Spleen (tissue), 11 donors: ENCODE measurements around the gene FREM3. TPM values are rescaled to one million over a fixed set of nuclear protein-coding genes. Genes with fewer than 3 reads are reported as not detected.

ENCODE experiments used
- DNase-seq: peaks from one replicate; pipeline ENCODE4 v3.0.0-alpha.2; 2020
- H3K27ac ChIP-seq, 8 donors: fragments of 200-600 bp; sonication (generic) in 7 of 8; 1 replicate in 4 of 8; 2 replicates in 4 of 8; pipeline versions ENCODE4 v1.5.0 to v1.8.0; 2016 to 2021; ENCODE audit warnings: inconsistent platforms in 4 of 8, mild to moderate bottlenecking in 4 of 8, moderate library complexity in 1 of 8
- H3K27me3 ChIP-seq, 7 donors: fragments of 200-600 bp; sonication (generic) in 6 of 7; replicated peaks in 1 of 7; 1 replicate in 4 of 7; 2 replicates in 3 of 7; pipeline versions ENCODE4 v1.5.0 to v1.8.0; 2016 to 2021; ENCODE audit warnings: inconsistent platforms in 3 of 7, mild to moderate bottlenecking in 1 of 7
- H3K36me3 ChIP-seq, 6 donors: fragments of 200-600 bp; sonication (generic) in 5 of 6; 1 replicate in 4 of 6; 2 replicates in 2 of 6; pipeline versions ENCODE4 v1.5.0 to v1.8.0; 2016 to 2021; ENCODE audit warnings: inconsistent platforms in 2 of 6
- H3K4me1 ChIP-seq, 6 donors: fragments of 200-600 bp; sonication (generic) in 5 of 6; 1 replicate in 3 of 6; 2 replicates in 3 of 6; pipeline versions ENCODE4 v1.5.0 to v1.8.0; 2016 to 2021; ENCODE audit warnings: inconsistent platforms in 3 of 6
- H3K4me3 ChIP-seq, 8 donors: fragments of 200-600 bp; sonication (generic) in 7 of 8; 1 replicate in 4 of 8; 2 replicates in 4 of 8; pipeline versions ENCODE4 v1.5.0 to v1.8.0; 2016 to 2021; ENCODE audit warnings: inconsistent platforms in 4 of 8, mild to moderate bottlenecking in 4 of 8, moderate library complexity in 2 of 8
- H3K9me3 ChIP-seq, 8 donors: fragments of 200-600 bp; sonication (generic) in 7 of 8; 1 replicate in 4 of 8; 2 replicates in 4 of 8; pipeline versions ENCODE4 v1.5.0 to v1.8.0; 2016 to 2021; ENCODE audit warnings: inconsistent platforms in 4 of 8
- POLR2A ChIP-seq, 3 donors: fragments of 450-650 bp; IDR thresholded peaks; one replicate each; pipeline ENCODE4 v1.5.1; 2017; ENCODE audit warnings: antibody characterized with exemption in 3 of 3, mild to moderate bottlenecking in 1 of 3
- POLR2AphosphoS5 ChIP-seq, 3 donors: sonication (generic); formaldehyde crosslinking; IDR thresholded peaks; one replicate each; pipeline ENCODE4 v1.5.1; 2017; ENCODE audit warnings: antibody characterized with exemption in 3 of 3
- WGBS, 5 donors: extraction: QIAGEN DNeasy Blood & Tissue Kit in 3 of 5; methylation state at CpG; one replicate each; pipeline versions ENCODE4 v1.1.5 to v1.1.7; 2013 to 2018; 5-methylcytosine and 5-hydroxymethylcytosine counted together
- intact Hi-C: fragments of 100-400 bp; cut with DNase I; formaldehyde crosslinking; loops from one replicate; pipeline ENCODE4 v1.15.0; 2023; ENCODE audit warnings: low total_unique reads
- polyA plus RNA-seq, 3 donors: library from polyadenylated mRNA; stranded (reverse); fragments of 200-250 nt; gene quantifications; one replicate each; pipeline ENCODE4 v1.2.1, GENCODE V29; 2013
- total RNA-seq, 7 donors: library from RNA; depleted of rRNA in 3 of 7; stranded (reverse); fragments of >200 nt in 3 of 7; fragmentation: NEBNext Ultra II Directional in 4 of 7; extraction: Animal tissue kit (Norgen Biotek cat#: 25700) in 4 of 7; gene quantifications; one replicate each; pipeline versions ENCODE4 v1.1.0 to v1.2.1, GENCODE V29; 2016 to 2021
- TF ChIP-seq, protein P1 (sequence below), 11 experiments: fragments of 200-600 bp in 7 of 11; fragments of 450-650 bp in 4 of 11; sonication (generic) in 4 of 11; IDR thresholded peaks in 8 of 11; conservative IDR thresholded peaks in 3 of 11; 1 replicate in 7 of 11; 2 replicates in 4 of 11; pipeline versions ENCODE4 v1.4.0 to v1.8.0; 2016 to 2021; ENCODE audit warnings: antibody characterized with exemption in 11 of 11, inconsistent platforms in 4 of 11, mild to moderate bottlenecking in 1 of 11
- donor health status: healthy with polysubstance abuse.
- donor health status: DM: no; HTN: no; CAD: no; lungs with moderate emphysema.
- donor health status: DM: no; HTN: no; CAD: no.
- donor health status: Bipolar disorder and iron deficiency.
- donor health status: healthy.
- donor health status: DM: no; HTN: no; CAD: no.
- donor health status: DM: yes; HTN: yes; CAD: no.

Gene FREM3
- total and polyA plus RNA-seq, 10 donors, result not detected

DNA sequence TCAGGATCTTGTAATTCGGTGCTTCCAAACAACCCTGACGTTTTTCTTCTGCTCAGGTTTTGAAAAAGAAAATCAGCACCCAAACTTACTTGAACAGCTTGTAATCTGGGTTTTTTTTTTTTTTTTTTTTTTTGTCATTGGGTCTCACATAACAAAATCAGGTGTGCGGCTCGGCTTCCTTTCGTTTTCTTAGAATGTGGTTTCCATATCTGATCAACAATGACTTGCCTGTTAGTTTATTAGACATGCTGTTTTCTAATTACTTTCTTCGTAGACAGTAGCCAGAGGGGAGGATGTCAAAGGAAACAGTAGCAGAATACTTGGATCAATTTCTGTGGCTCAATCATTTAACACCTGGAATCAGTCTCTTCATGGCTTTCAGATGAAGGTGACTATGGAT lies 890 bp upstream of the FREM3 start:
- WGBS, 5 donors, result 9 to 20% (median 17%) methylated on average over 6 of the region's 6 CpGs

DNA sequence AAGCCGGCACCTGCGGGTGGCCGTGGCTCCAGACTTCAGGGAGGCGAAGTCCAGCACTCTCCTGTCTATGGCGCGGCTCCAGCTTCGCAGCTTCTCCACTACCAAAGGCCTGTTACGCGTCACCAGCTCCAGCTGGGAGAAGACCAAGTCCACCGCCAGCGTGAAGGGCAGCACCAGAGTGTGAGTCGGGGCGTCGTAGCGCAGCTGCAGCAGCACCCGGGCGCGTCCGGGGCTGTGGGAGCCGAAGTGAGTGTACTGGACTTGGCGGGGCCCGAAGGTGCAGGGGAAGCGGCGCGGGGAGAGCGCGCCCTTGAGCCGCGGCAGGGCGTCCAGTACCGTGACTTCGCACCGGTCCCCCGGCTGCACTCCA lies 444 bp downstream of the FREM3 start:
- no peak overlapping the region for H3K27ac ChIP-seq
- intact Hi-C loops, result no loop called here
- H3K9me3 ChIP-seq, result no peaks in the 10 kb centered on the region
- peaks cover 7 to 23% (median 18%) of the 10 kb centered on the region in 6 donors for H3K4me1 ChIP-seq
- DNase-seq, result peak; percentile 67
- peak overlapping the region in 6 of 8 donors; percentile 15 to 52 (median 18) for H3K4me3 ChIP-seq
- no peaks in the 10 kb centered on the region for H3K36me3 ChIP-seq
- TF ChIP-seq POLR2A (IDR thresholded peaks at IDR 0.05) (no peak), POLR2AphosphoS5 (IDR thresholded peaks at IDR 0.05) (no peak)
- TF ChIP-seq, protein P1, sequence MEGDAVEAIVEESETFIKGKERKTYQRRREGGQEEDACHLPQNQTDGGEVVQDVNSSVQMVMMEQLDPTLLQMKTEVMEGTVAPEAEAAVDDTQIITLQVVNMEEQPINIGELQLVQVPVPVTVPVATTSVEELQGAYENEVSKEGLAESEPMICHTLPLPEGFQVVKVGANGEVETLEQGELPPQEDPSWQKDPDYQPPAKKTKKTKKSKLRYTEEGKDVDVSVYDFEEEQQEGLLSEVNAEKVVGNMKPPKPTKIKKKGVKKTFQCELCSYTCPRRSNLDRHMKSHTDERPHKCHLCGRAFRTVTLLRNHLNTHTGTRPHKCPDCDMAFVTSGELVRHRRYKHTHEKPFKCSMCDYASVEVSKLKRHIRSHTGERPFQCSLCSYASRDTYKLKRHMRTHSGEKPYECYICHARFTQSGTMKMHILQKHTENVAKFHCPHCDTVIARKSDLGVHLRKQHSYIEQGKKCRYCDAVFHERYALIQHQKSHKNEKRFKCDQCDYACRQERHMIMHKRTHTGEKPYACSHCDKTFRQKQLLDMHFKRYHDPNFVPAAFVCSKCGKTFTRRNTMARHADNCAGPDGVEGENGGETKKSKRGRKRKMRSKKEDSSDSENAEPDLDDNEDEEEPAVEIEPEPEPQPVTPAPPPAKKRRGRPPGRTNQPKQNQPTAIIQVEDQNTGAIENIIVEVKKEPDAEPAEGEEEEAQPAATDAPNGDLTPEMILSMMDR (IDR thresholded peaks at IDR 0.05 in 8 of 11, conservative IDR thresholded peaks at IDR 0.05 in 3 of 11), result no peak
- WGBS, 5 donors, result 0 to 8% (median 1%) methylated on average over 8 to 34 of the region's 34 CpGs
- H3K27me3 ChIP-seq, result peaks cover 6 to 65% (median 31%) of the 10 kb centered on the region in 7 donors

More for the DNA sequence above, 890 bp upstream of the FREM3 start:
- H3K4me1 ChIP-seq, result peaks cover 7 to 23% (median 18%) of the 10 kb centered on the region in 6 donors
- H3K9me3 ChIP-seq, result no peaks in the 10 kb centered on the region
- no peak for TF ChIP-seq POLR2AphosphoS5 (IDR thresholded peaks at IDR 0.05)
- TF ChIP-seq, protein P1 (IDR thresholded peaks at IDR 0.05 in 8 of 11, conservative IDR thresholded peaks at IDR 0.05 in 3 of 11), result no peak
- TF ChIP-seq POLR2A (IDR thresholded peaks at IDR 0.05), result no peak
- intact Hi-C loops, result no loop called here
- peaks cover 6 to 65% (median 31%) of the 10 kb centered on the region in 7 donors for H3K27me3 ChIP-seq
- no peak overlapping the region for H3K27ac ChIP-seq
- H3K36me3 ChIP-seq, result no peaks in the 10 kb centered on the region
- DNase-seq, result no peak
- peak overlapping the region in 1 of 8 donors; percentile 52 for H3K4me3 ChIP-seq

DNA sequence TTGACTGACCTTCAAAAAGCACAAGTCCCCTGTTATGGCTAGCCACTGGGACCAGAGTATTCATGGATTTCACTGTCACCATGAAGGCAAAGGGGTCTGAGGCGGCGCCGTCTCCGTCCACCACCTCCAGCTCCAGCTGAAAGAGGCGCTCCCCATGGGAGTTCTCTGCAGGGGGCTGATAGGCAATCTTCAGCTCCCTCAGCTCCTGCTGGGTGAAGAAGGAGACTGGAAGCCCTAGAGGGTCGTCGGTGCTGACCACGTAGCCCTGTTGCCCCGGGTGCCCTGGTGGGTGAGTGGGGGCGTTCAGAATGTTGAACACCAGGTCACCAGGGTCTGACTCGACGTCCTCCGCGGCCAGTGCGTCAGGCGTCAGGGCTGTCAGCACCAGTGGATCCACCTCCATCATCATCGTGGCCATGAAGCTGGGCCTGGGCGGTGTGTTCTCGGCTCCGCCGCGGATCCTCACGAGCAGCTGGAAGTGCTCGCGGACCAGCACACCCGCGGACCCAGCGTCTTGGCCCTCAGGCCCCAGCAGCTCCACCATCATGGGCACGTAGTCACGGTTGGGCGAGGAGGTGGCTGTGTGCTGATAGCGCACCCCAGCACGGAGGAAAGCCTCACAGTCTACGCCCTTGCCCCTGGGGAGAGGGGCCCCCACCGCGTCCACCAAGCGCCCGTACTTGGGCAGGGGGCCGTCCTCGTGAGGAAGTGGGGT lies 987 bp downstream of the FREM3 start:
- H3K9me3 ChIP-seq, result no peaks in the 10 kb centered on the region
- intact Hi-C loops, result no loop called here
- H3K27me3 ChIP-seq, result peaks cover 6 to 60% (median 31%) of the 10 kb centered on the region in 7 donors
- peaks cover 7 to 23% (median 18%) of the 10 kb centered on the region in 6 donors for H3K4me1 ChIP-seq
- peak; percentile 63 for DNase-seq
- peak overlapping the region in 5 of 8 donors; percentile 16 to 52 (median 19) for H3K4me3 ChIP-seq
- H3K36me3 ChIP-seq, result no peaks in the 10 kb centered on the region
- no peak for TF ChIP-seq POLR2A (IDR thresholded peaks at IDR 0.05)
- TF ChIP-seq, protein P1 (IDR thresholded peaks at IDR 0.05 in 8 of 11, conservative IDR thresholded peaks at IDR 0.05 in 3 of 11), result no peak
- TF ChIP-seq POLR2AphosphoS5 (IDR thresholded peaks at IDR 0.05), result no peak
- no peak overlapping the region for H3K27ac ChIP-seq
- WGBS, 5 donors, result 43 to 61% (median 50%) methylated on average over 9 to 40 of the region's 40 CpGs

DNA sequence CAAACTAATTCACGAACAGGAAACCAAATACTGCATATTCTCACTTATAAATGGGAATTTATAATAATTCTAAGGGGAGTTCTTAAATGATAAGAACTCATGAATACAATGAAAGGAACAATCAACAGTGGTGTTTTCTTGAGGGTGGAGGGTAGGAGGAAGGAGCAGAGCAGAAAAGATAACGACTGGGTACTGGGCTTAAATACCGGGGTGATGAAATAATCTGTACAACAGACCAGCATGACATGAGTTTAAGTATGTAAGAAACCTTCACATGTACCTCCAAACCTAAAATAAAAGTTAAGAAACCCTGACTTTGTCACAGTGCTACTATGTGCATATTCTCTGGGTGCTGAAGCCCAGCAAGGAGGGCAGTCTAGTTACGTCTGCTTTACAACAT lies 6.6 kb downstream of the FREM3 start:
- WGBS, 5 donors, result 81 to 89% (median 83%) methylated on average over 4 of the region's 4 CpGs

More for the DNA sequence above, 6.6 kb downstream of the FREM3 start:
- TF ChIP-seq, protein P1 (IDR thresholded peaks at IDR 0.05 in 8 of 11, conservative IDR thresholded peaks at IDR 0.05 in 3 of 11), result no peak
- TF ChIP-seq POLR2A (IDR thresholded peaks at IDR 0.05) (no peak), POLR2AphosphoS5 (IDR thresholded peaks at IDR 0.05) (no peak)
- no peaks in the 10 kb centered on the region for H3K36me3 ChIP-seq
- peaks cover 0 to 21% (median 6%) of the 10 kb centered on the region in 7 donors for H3K27me3 ChIP-seq
- H3K4me1 ChIP-seq, result no peaks in the 10 kb centered on the region
- H3K27ac ChIP-seq, result no peak overlapping the region
- intact Hi-C loops, result no loop called here
- DNase-seq, result no peak
- H3K4me3 ChIP-seq, result no peak overlapping the region
- H3K9me3 ChIP-seq, result no peaks in the 10 kb centered on the region
